Ascending aorta (tissue), 2 donors: Measurements from ENCODE around the gene ZNF784. TPM values are rescaled to one million over a fixed set of nuclear protein-coding genes. Genes with fewer than 3 reads are reported as not detected.
"Not testable (repeated sequence)": the region's sequence is repeated elsewhere in the genome, so short reads cannot be mapped to it uniquely, and the experiment has no call there.

ENCODE experiments used
- DNase-seq, 2 donors: peaks; one replicate each; pipeline ENCODE4 v3.0.0-alpha.2; 2019; ENCODE audit warnings: low spot score in 2 of 2
- H3K27ac ChIP-seq, 2 donors: fragments of 200-600 bp; sonication (generic); one replicate each; pipeline ENCODE4 v1.5.1; 2016 to 2017; ENCODE audit warnings: mild to moderate bottlenecking in 1 of 2
- H3K27me3 ChIP-seq: fragments of 200-600 bp; sonication (generic); one replicate; pipeline ENCODE4 v1.5.1; 2017
- H3K36me3 ChIP-seq, 2 donors: fragments of 200-600 bp; sonication (generic); one replicate each; pipeline ENCODE4 v1.5.1; 2016
- H3K4me1 ChIP-seq, 2 donors: fragments of 200-600 bp; sonication (generic); one replicate each; pipeline ENCODE4 v1.5.1; 2016 to 2017; ENCODE audit warnings: mild to moderate bottlenecking in 1 of 2
- H3K4me3 ChIP-seq, 2 donors: fragments of 200-600 bp; sonication (generic); one replicate each; pipeline ENCODE4 v1.5.1; 2016 to 2017; ENCODE audit warnings: mild to moderate bottlenecking in 1 of 2
- H3K9me3 ChIP-seq, 2 donors: fragments of 200-600 bp; sonication (generic); one replicate each; pipeline ENCODE4 v1.5.1; 2016
- CTCF ChIP-seq, 3 experiments: fragments of 200-600 bp in 2 of 3; fragments of 450-650 bp in 1 of 3; sonication (generic) in 2 of 3; IDR thresholded peaks; one replicate each; pipeline ENCODE4 v1.5.1; 2016 to 2019; ENCODE audit warnings: antibody characterized with exemption in 3 of 3, mild to moderate bottlenecking in 1 of 3, moderate library complexity in 1 of 3
- intact Hi-C: fragments of 100-400 bp; cut with DNase I; formaldehyde crosslinking; loops from one replicate; pipeline ENCODE4 v1.15.1; 2023
- total RNA-seq: library from RNA; depleted of rRNA; stranded (reverse); fragments of >200 nt; gene quantifications from one replicate; pipeline ENCODE4 v1.1.0, GENCODE V29; 2016

ZNF784 gene
- total RNA-seq, 1 donor from 2014 or later = 14.7 TPM

- DNase-seq = no peak
- TF ChIP-seq CTCF (IDR thresholded peaks at IDR 0.05) = no peak
- intact Hi-C loops = loop anchor here (10.0 kb wide), 1 partner anchor 204 kb away; the partner anchor contains the start of genes RPL28 and TMEM238
- Histone ChIP-seq H3K4me1 (peaks cover 14 to 15% of the 10 kb centered on the region in 2 donors), H3K36me3 (peaks cover 4 to 7% of the 10 kb centered on the region in 2 donors), H3K27me3 (no peaks in the 10 kb centered on the region), H3K27ac (no peak overlapping the region), H3K4me3 (no peak overlapping the region), H3K9me3 (no peaks in the 10 kb centered on the region)
These were observed 35.6 kb downstream of the ZNF784 start for GRCh38 chr19:55588738-55589137.

GRCh38 chr19:55586976-55587668, 37.2 kb downstream of the ZNF784 start:
- intact Hi-C loops = loop anchor here (10.0 kb wide), 1 partner anchor 202 kb away; the partner anchor contains the start of genes RPL28 and TMEM238
- peak overlapping the region; percentile 28 to 59 for H3K4me3 ChIP-seq
- H3K27me3 ChIP-seq = no peaks in the 10 kb centered on the region
- no peak overlapping the region for H3K27ac ChIP-seq
- H3K4me1 ChIP-seq = peaks cover 14 to 15% of the 10 kb centered on the region in 2 donors
- H3K9me3 ChIP-seq = no peaks in the 10 kb centered on the region
- DNase-seq = peak; percentile 76 to 95
- TF ChIP-seq CTCF (IDR thresholded peaks at IDR 0.05) = no peak
- peaks cover under 1 to 2% of the 10 kb centered on the region in 2 donors for H3K36me3 ChIP-seq

GRCh38 chr19:55585658-55586339, 38.6 kb downstream of the ZNF784 start:
- peak overlapping the region; percentile 41 to 59 for H3K4me3 ChIP-seq
- peaks cover 14 to 21% of the 10 kb centered on the region in 2 donors for H3K4me1 ChIP-seq
- intact Hi-C loops = loop anchor here (10.0 kb wide), 1 partner anchor 201 kb away; the partner anchor contains the start of genes RPL28 and TMEM238
- DNase-seq = peak in 1 of 2 donors; percentile 84
- H3K27me3 ChIP-seq = no peaks in the 10 kb centered on the region
- H3K27ac ChIP-seq = peak overlapping the region; percentile 55 to 66
- H3K9me3 ChIP-seq = no peaks in the 10 kb centered on the region
- TF ChIP-seq CTCF (IDR thresholded peaks at IDR 0.05) = no peak
- no peaks in the 10 kb centered on the region for H3K36me3 ChIP-seq

- intact Hi-C loops = loop anchor here (10.0 kb wide), 1 partner anchor 200 kb away; the partner anchor contains the start of genes RPL28 and TMEM238
- Histone ChIP-seq H3K27ac (no peak overlapping the region), H3K4me1 (peaks cover 14 to 21% of the 10 kb centered on the region in 2 donors), H3K36me3 (no peaks in the 10 kb centered on the region), H3K9me3 (no peaks in the 10 kb centered on the region), H3K4me3 (no peak overlapping the region), H3K27me3 (no peaks in the 10 kb centered on the region)
- no peak for TF ChIP-seq CTCF (IDR thresholded peaks at IDR 0.05)
- DNase-seq = no peak
These were observed 39.5 kb downstream of the ZNF784 start for GRCh38 chr19:55584871-55585270.

- peaks cover 14 to 21% of the 10 kb centered on the region in 2 donors for H3K4me1 ChIP-seq
- not testable (repeated sequence) for H3K9me3 ChIP-seq, H3K36me3 ChIP-seq, H3K27ac ChIP-seq, H3K4me3 ChIP-seq, DNase-seq, H3K27me3 ChIP-seq
- intact Hi-C loops = loop anchor here (10.0 kb wide), 1 partner anchor 199 kb away; the partner anchor contains the start of genes RPL28 and TMEM238
These were observed 40.5 kb downstream of the ZNF784 start for GRCh38 chr19:55583897-55584296.

- peaks cover 14 to 21% of the 10 kb centered on the region in 2 donors for H3K4me1 ChIP-seq
- DNase-seq = not testable (repeated sequence)
- intact Hi-C loops = loop anchor here (10.0 kb wide), 1 partner anchor 197 kb away; the partner anchor contains the start of genes RPL28 and TMEM238
These were observed 42.1 kb downstream of the ZNF784 start for GRCh38 chr19:55582284-55582683.

More at GRCh38 chr19:55582284-55582683, 42.1 kb downstream of the ZNF784 start:
- H3K36me3 ChIP-seq = peaks cover 16 to 18% of the 10 kb centered on the region in 2 donors
- not testable (repeated sequence) for H3K4me3 ChIP-seq, H3K27ac ChIP-seq, H3K9me3 ChIP-seq, H3K27me3 ChIP-seq
